Liver (tissue), 9 donors: ENCODE measurements around the gene NDUFA11. TPM values are rescaled to one million over a fixed set of nuclear protein-coding genes. Genes with fewer than 3 reads are reported as not detected.
A peak's percentile ranks its signal among the peaks of the same experiment; 100 is the strongest.

ENCODE experiments used
- DNase-seq: peaks from one replicate; pipeline ENCODE4 v3.0.0-alpha.2; 2017; ENCODE audit warnings: low spot score
- H3K27ac ChIP-seq, 2 donors: one replicate each; pipeline ENCODE4 v1.7.0; 2013; ENCODE audit warnings: inconsistent platforms in 2 of 2, low read length in 2 of 2, control low read depth in 1 of 2, low read depth in 1 of 2, mild to moderate bottlenecking in 1 of 2
- H3K27me3 ChIP-seq, 4 donors: one replicate each; pipeline versions ENCODE4 v1.6.1 to v1.7.0; 2013; ENCODE audit warnings: low read length in 3 of 4, inconsistent platforms in 1 of 4, mild to moderate bottlenecking in 1 of 4, moderate library complexity in 1 of 4; ENCODE audit not compliant: control insufficient read depth in 4 of 4, insufficient read depth in 4 of 4
- H3K36me3 ChIP-seq, 4 donors: one replicate each; pipeline versions ENCODE4 v1.6.1 to v1.7.0; 2013; ENCODE audit warnings: low read length in 3 of 4, mild to moderate bottlenecking in 3 of 4, low read depth in 1 of 4, moderate library complexity in 1 of 4; ENCODE audit not compliant: control insufficient read depth in 4 of 4, insufficient read depth in 3 of 4
- H3K4me1 ChIP-seq, 4 donors: one replicate each; pipeline versions ENCODE4 v1.6.1 to v1.7.0; 2013; ENCODE audit warnings: low read length in 3 of 4, mild to moderate bottlenecking in 3 of 4, moderate library complexity in 1 of 4; ENCODE audit not compliant: control insufficient read depth in 4 of 4, insufficient read depth in 4 of 4
- H3K4me3 ChIP-seq, 3 donors: one replicate each; pipeline versions ENCODE4 v1.6.1 to v1.7.0; 2013; ENCODE audit warnings: low read length in 3 of 3, control low read depth in 1 of 3, low read depth in 1 of 3, mild to moderate bottlenecking in 1 of 3
- H3K9ac ChIP-seq, 2 donors: one replicate each; pipeline ENCODE4 v1.7.0; 2013; ENCODE audit warnings: low read length in 2 of 2, mild to moderate bottlenecking in 2 of 2, moderate library complexity in 2 of 2, control low read depth in 1 of 2, low read depth in 1 of 2
- H3K9me3 ChIP-seq, 4 donors: one replicate each; pipeline versions ENCODE4 v1.6.1 to v1.7.0; 2013; ENCODE audit warnings: low read length in 3 of 4; ENCODE audit not compliant: control insufficient read depth in 4 of 4
- ATF3 ChIP-seq: IDR thresholded peaks from 2 replicates; pipeline ENCODE4 v1.6.1; 2016; ENCODE audit warnings: antibody characterized with exemption
- CTCF ChIP-seq: fragments of 150-350 bp; IDR thresholded peaks from 2 replicates; pipeline ENCODE4 v1.5.1; 2017; ENCODE audit warnings: improper control_type of control experiment, low read depth, low read length; ENCODE audit not compliant: missing input control
- EGR1 ChIP-seq, 2 donors: IDR thresholded peaks; 2 replicates each; pipeline ENCODE4 v1.6.1; 2016 to 2018; ENCODE audit warnings: antibody characterized with exemption in 2 of 2, low read depth in 2 of 2
- FOXA1 ChIP-seq: IDR thresholded peaks from 2 replicates; pipeline ENCODE4 v1.6.1; 2016; ENCODE audit warnings: antibody characterized with exemption
- FOXA2 ChIP-seq: IDR thresholded peaks from 2 replicates; pipeline ENCODE4 v1.6.1; 2016; ENCODE audit warnings: antibody characterized with exemption
- GABPA ChIP-seq, 2 donors: IDR thresholded peaks in 1 of 2; conservative IDR thresholded peaks in 1 of 2; 2 replicates each; pipeline ENCODE4 v1.6.1; 2016; ENCODE audit warnings: antibody characterized with exemption in 2 of 2, mild to moderate bottlenecking in 1 of 2, moderate library complexity in 1 of 2
- HNF4A ChIP-seq, 2 donors: conservative IDR thresholded peaks; 2 replicates each; pipeline ENCODE4 v1.6.1; 2016; ENCODE audit warnings: antibody characterized with exemption in 2 of 2, mild to moderate bottlenecking in 2 of 2
- HNF4G ChIP-seq: IDR thresholded peaks from 2 replicates; pipeline ENCODE4 v1.6.1; 2016; ENCODE audit warnings: antibody characterized with exemption
- JUND ChIP-seq, 2 donors: IDR thresholded peaks; 2 replicates each; pipeline ENCODE4 v1.6.1; 2016; ENCODE audit warnings: antibody characterized with exemption in 2 of 2
- NR2F2 ChIP-seq: IDR thresholded peaks from 2 replicates; pipeline ENCODE4 v1.6.1; 2016; ENCODE audit warnings: antibody characterized with exemption
- RAD21 ChIP-seq, 2 donors: IDR thresholded peaks; 2 replicates each; pipeline ENCODE4 v1.6.1; 2016; ENCODE audit warnings: antibody characterized with exemption in 2 of 2, mild to moderate bottlenecking in 2 of 2
- RXRA ChIP-seq, 2 donors: IDR thresholded peaks; 2 replicates each; pipeline ENCODE4 v1.6.1; 2017 to 2018; ENCODE audit warnings: antibody characterized with exemption in 2 of 2, mild to moderate bottlenecking in 1 of 2
- SP1 ChIP-seq: IDR thresholded peaks from 2 replicates; pipeline ENCODE4 v1.6.1; 2018; ENCODE audit warnings: antibody characterized with exemption, mild to moderate bottlenecking
- TAF1 ChIP-seq: conservative IDR thresholded peaks from 2 replicates; pipeline ENCODE4 v1.6.1; 2016; ENCODE audit warnings: antibody characterized with exemption, mild to moderate bottlenecking
- YY1 ChIP-seq: IDR thresholded peaks from 2 replicates; pipeline ENCODE4 v1.6.1; 2016; ENCODE audit warnings: antibody characterized with exemption, mild to moderate bottlenecking
- WGBS: extraction: QIAGEN DNeasy Blood & Tissue Kit; methylation state at CpG from one replicate; pipeline ENCODE4 v1.1.7; 2013; 5-methylcytosine and 5-hydroxymethylcytosine counted together
- polyA plus RNA-seq, 2 donors: library from polyadenylated mRNA; stranded (reverse) in 1 of 2; unstranded in 1 of 2; fragments of 200-250 nt in 1 of 2; fragments of >200 nt in 1 of 2; fragmentation: Nextera tagmentation in 1 of 2; extraction: Ambion mirVana in 1 of 2; gene quantifications; one replicate each; pipeline versions ENCODE4 v1.2.1 to v1.2.3, GENCODE V29; 2013 to 2015
- total RNA-seq, 2 donors: library from RNA; depleted of rRNA; stranded (reverse); fragments of >200 nt; gene quantifications; one replicate each; pipeline ENCODE4 v1.2.3, GENCODE V29; 2014
- TF ChIP-seq, protein P1 (sequence below): IDR thresholded peaks from 2 replicates; pipeline ENCODE4 v1.6.1; 2016; ENCODE audit warnings: antibody characterized with exemption, mild to moderate bottlenecking
- TF ChIP-seq, protein P2 (sequence below): IDR thresholded peaks from 2 replicates; pipeline ENCODE4 v1.6.1; 2016; ENCODE audit warnings: antibody characterized with exemption
- TF ChIP-seq, protein P3 (sequence below): IDR thresholded peaks from 2 replicates; pipeline ENCODE4 v1.6.1; 2016; ENCODE audit warnings: antibody characterized with exemption
- donor health status: healthy.
- donor health status: healthy.
- donor health status: healthy.
- donor health status: healthy.
- donor health status: healthy.

The NDUFA11 gene
- total and polyA plus RNA-seq, 4 donors = 127 to 394 (median 226) TPM

- TF ChIP-seq, protein P1, sequence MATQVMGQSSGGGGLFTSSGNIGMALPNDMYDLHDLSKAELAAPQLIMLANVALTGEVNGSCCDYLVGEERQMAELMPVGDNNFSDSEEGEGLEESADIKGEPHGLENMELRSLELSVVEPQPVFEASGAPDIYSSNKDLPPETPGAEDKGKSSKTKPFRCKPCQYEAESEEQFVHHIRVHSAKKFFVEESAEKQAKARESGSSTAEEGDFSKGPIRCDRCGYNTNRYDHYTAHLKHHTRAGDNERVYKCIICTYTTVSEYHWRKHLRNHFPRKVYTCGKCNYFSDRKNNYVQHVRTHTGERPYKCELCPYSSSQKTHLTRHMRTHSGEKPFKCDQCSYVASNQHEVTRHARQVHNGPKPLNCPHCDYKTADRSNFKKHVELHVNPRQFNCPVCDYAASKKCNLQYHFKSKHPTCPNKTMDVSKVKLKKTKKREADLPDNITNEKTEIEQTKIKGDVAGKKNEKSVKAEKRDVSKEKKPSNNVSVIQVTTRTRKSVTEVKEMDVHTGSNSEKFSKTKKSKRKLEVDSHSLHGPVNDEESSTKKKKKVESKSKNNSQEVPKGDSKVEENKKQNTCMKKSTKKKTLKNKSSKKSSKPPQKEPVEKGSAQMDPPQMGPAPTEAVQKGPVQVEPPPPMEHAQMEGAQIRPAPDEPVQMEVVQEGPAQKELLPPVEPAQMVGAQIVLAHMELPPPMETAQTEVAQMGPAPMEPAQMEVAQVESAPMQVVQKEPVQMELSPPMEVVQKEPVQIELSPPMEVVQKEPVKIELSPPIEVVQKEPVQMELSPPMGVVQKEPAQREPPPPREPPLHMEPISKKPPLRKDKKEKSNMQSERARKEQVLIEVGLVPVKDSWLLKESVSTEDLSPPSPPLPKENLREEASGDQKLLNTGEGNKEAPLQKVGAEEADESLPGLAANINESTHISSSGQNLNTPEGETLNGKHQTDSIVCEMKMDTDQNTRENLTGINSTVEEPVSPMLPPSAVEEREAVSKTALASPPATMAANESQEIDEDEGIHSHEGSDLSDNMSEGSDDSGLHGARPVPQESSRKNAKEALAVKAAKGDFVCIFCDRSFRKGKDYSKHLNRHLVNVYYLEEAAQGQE = no peak
- H3K36me3 ChIP-seq = peaks cover 0 to 14% (median 4%) of the 10 kb centered on the region in 4 donors
- H3K4me3 ChIP-seq = peak overlapping the region; percentile 91 to 93 (median 93)
- H3K27me3 ChIP-seq = no peaks in the 10 kb centered on the region
- H3K9me3 ChIP-seq = no peaks in the 10 kb centered on the region
- 51% methylated on average over 31 of the region's 31 CpGs for WGBS
- no peak for DNase-seq
- H3K27ac ChIP-seq = peak overlapping the region; percentile 48 to 75
- peaks cover 3 to 39% (median 31%) of the 10 kb centered on the region in 4 donors for H3K4me1 ChIP-seq
- peak overlapping the region; percentile 41 to 75 for H3K9ac ChIP-seq
These were observed 1.7 kb upstream of the NDUFA11 start for GRCh38 chr19:5905114-5905778.

GRCh38 chr19:5904352-5905113, 943 bp upstream of the NDUFA11 start, which contains the start of gene VMAC:
Gene VMAC, plus strand, starts transcription at chr19:5904872. Its CDS starts 19 bp downstream, at chr19:5904891.
- TF ChIP-seq, protein P1 = peak; percentile 51
- TF ChIP-seq, protein P2, sequence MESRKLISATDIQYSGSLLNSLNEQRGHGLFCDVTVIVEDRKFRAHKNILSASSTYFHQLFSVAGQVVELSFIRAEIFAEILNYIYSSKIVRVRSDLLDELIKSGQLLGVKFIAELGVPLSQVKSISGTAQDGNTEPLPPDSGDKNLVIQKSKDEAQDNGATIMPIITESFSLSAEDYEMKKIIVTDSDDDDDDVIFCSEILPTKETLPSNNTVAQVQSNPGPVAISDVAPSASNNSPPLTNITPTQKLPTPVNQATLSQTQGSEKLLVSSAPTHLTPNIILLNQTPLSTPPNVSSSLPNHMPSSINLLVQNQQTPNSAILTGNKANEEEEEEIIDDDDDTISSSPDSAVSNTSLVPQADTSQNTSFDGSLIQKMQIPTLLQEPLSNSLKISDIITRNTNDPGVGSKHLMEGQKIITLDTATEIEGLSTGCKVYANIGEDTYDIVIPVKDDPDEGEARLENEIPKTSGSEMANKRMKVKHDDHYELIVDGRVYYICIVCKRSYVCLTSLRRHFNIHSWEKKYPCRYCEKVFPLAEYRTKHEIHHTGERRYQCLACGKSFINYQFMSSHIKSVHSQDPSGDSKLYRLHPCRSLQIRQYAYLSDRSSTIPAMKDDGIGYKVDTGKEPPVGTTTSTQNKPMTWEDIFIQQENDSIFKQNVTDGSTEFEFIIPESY = no peak
- peak; percentile 1 for TF ChIP-seq TAF1
- TF ChIP-seq YY1 = peak; percentile 12
- peak; percentile 97 for TF ChIP-seq SP1
- peak; percentile 25 to 52 for TF ChIP-seq EGR1 (IDR thresholded peaks at IDR 0.05; ENCODE audit: low read depth in 2 of 2)
- peak; percentile 91 for TF ChIP-seq NR2F2
- TF ChIP-seq HNF4A (conservative IDR thresholded peaks at IDR 0.05) = peak; percentile 34 to 62
- TF ChIP-seq FOXA2 = peak; percentile 76
- TF ChIP-seq ATF3 = no peak
- no peak for TF ChIP-seq HNF4G
- TF ChIP-seq FOXA1 = peak; percentile 7
- peak; percentile 79 to 88 for TF ChIP-seq RXRA (IDR thresholded peaks at IDR 0.05)
- TF ChIP-seq RAD21 (IDR thresholded peaks at IDR 0.05) = no peak
- TF ChIP-seq, protein P3, sequence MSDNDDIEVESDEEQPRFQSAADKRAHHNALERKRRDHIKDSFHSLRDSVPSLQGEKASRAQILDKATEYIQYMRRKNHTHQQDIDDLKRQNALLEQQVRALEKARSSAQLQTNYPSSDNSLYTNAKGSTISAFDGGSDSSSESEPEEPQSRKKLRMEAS = peak; percentile 69
- TF ChIP-seq GABPA (IDR thresholded peaks at IDR 0.05 in 1 of 2, conservative IDR thresholded peaks at IDR 0.05 in 1 of 2) = peak in 1 of 2 donors; percentile 77
- TF ChIP-seq CTCF = peak; percentile 3
- TF ChIP-seq JUND (IDR thresholded peaks at IDR 0.05) = peak in 1 of 2 donors; percentile 16
- Histone ChIP-seq H3K4me1 (peaks cover 3 to 39% (median 31%) of the 10 kb centered on the region in 4 donors), H3K36me3 (peaks cover 0 to 9% (median 2%) of the 10 kb centered on the region in 4 donors), H3K4me3 (peak within 1 kb of the TSS; percentile 91 to 93 (median 93)), H3K9ac (peak within 1 kb of the TSS; percentile 66 to 95), H3K9me3 (no peaks in the 10 kb centered on the region), H3K27ac (peak within 1 kb of the TSS; percentile 96), H3K27me3 (no peaks in the 10 kb centered on the region)
- DNase-seq = peak; percentile 99
- WGBS = under 1% methylated on average over 61 of the region's 61 CpGs
